Right renal cortex interstitium (tissue), 3 donors: Measurements from ENCODE around the gene DEFB132. TPM values are rescaled to one million over a fixed set of nuclear protein-coding genes. Genes with fewer than 3 reads are reported as not detected.
A peak's percentile ranks its signal among the peaks of the same experiment; 100 is the strongest.

Source experiments
- DNase-seq, 3 donors: peaks; one replicate each; pipeline ENCODE4 v3.0.0-alpha.2; 2013; ENCODE audit warnings: low read depth in 3 of 3, low spot score in 2 of 3
- polyA plus RNA-seq, 3 donors: library from polyadenylated mRNA; unstranded; fragments of 120-200 nt; gene quantifications; one replicate each; pipeline ENCODE4 v1.2.1, GENCODE V29; 2013; ENCODE audit not compliant: insufficient read length in 3 of 3

Gene DEFB132
- polyA plus RNA-seq, 3 donors = not detected

- DNase-seq = no peak
Observed at GRCh38 chr20:259981-260380, 2.5 kb downstream of the DEFB132 start.

GRCh38 chr20:263701-264100 is 6.2 kb downstream of the DEFB132 start:
- DNase-seq = no peak

GRCh38 chr20:266596-267562 is 9.4 kb downstream of the DEFB132 start:
- DNase-seq = peak; percentile 53 to 72 (median 65)

GRCh38 chr20:270517-270916 is 13.0 kb downstream of the DEFB132 start:
- no peak for DNase-seq

- DNase-seq = no peak
Observed at GRCh38 chr20:271069-271468, 13.5 kb downstream of the DEFB132 start.

- no peak for DNase-seq
Observed at GRCh38 chr20:271528-271927, 14.0 kb downstream of the DEFB132 start.

GRCh38 chr20:272718-273117 is 15.2 kb downstream of the DEFB132 start:
- DNase-seq = no peak

GRCh38 chr20:273884-274283 is 16.4 kb downstream of the DEFB132 start:
- no peak for DNase-seq

GRCh38 chr20:275791-276190 is 18.3 kb downstream of the DEFB132 start:
- no peak for DNase-seq

GRCh38 chr20:276620-277495 is 19.3 kb downstream of the DEFB132 start:
- no peak for DNase-seq

GRCh38 chr20:277496-277781 is 19.9 kb downstream of the DEFB132 start:
- no peak for DNase-seq

GRCh38 chr20:278181-278580 is 20.7 kb downstream of the DEFB132 start:
- no peak for DNase-seq

GRCh38 chr20:278607-279571 is 21.4 kb downstream of the DEFB132 start:
- DNase-seq = no peak

GRCh38 chr20:284172-284571 is 26.6 kb downstream of the DEFB132 start:
- DNase-seq = no peak

GRCh38 chr20:286508-286907 is 29.0 kb downstream of the DEFB132 start:
- DNase-seq = no peak

GRCh38 chr20:288956-289692 is 31.6 kb downstream of the DEFB132 start:
- no peak for DNase-seq

GRCh38 chr20:289693-290083 is 32.2 kb downstream of the DEFB132 start:
- DNase-seq = no peak

- peak; percentile 88 to 92 (median 91) for DNase-seq
Observed at GRCh38 chr20:290084-290831, 32.7 kb downstream of the DEFB132 start, which contains the start of gene C20orf96. TSS of gene C20orf96 (minus strand) at chr20:290750. CDS start at chr20:290610, 140 bp downstream.

GRCh38 chr20:294602-295001 is 37.1 kb downstream of the DEFB132 start:
- no peak for DNase-seq
